ENCODE results near the gene NEGR1. TPM values are rescaled to one million over a fixed set of nuclear protein-coding genes. Genes with fewer than 3 reads are reported as not detected.
A peak's percentile ranks its signal among the peaks of the same experiment; 100 is the strongest.

NEGR1 gene
- total RNA-seq (2014; rRNA removed; shearing (Covaris generic); ENCODE audit: low replicate concordance), result 0.23 and 0.62 TPM in 2 replicates

DNA sequence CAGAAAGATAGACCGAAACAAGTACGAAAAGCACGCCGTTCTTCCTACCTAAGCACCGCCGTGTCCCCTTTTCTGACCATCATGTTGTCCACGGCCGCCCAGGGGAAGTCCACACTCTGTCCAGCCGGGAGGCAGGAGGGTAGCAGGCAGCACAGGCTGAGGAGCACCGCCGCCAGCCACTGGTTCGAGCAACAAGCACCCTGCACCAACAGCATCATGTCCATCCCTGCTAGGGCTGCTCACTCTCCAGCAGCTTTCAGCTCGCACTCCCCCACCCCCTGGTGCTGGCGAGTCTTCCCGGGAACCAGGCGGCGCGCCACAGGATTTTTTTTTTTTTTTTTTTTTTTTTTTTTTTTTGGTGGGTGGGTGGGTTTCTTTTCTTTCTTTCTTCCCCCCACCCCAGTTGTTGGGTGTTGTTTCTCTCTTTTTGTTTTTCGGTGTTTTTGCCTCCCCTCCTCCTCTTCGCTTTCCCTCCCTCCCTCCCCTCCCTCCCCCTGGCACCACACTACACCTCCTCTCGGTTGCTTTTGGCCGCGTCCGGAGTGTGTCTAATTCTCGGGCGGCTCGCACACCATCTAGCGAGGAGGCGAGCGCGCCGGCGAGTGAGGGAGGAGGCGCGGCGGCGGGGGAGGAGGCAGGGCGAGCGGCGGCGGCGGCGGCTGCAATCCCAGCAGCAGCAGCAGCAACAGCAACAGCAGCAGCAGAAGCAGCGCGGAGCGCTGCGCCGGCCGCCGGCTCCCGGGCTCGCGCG, at the start of gene NEGR1:
NEGR1 (minus strand) TSS at position 269 of the 751 bp plus-strand sequence.
- Histone ChIP-seq H3K27me3 (no peaks in the 10 kb centered on the region), H3K9me3 (no peaks in the 10 kb centered on the region), H3K4me3 (peak within 1 kb of the TSS; percentile 61), H3K36me3 (no peaks in the 10 kb centered on the region)
- DNase-seq, result peak; percentile 95

DNA sequence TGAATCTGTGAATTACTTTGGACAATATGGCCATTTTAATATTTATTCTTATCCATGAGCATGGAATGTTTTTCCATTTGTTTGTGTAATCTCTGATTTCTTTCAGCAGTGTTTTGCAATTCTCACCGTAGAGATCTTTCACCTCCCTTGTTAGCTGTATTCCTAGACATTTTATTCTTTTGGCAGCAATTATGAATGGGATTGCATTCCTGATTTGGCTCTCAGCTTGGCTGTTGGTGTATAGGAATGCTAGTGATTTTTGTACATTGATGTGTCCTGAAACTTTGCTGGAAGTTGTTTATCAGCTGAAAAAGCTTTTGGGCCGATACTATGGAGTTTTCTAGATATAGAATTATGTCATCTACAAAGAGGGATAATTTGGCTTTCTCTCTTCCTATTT, 44.2 kb upstream of the NEGR1 start:
- no peaks in the 10 kb centered on the region for H3K27me3 ChIP-seq
- no peaks in the 10 kb centered on the region for H3K9me3 ChIP-seq
- no peak overlapping the region for H3K4me3 ChIP-seq
- DNase-seq, result no peak
- no peaks in the 10 kb centered on the region for H3K36me3 ChIP-seq

DNA sequence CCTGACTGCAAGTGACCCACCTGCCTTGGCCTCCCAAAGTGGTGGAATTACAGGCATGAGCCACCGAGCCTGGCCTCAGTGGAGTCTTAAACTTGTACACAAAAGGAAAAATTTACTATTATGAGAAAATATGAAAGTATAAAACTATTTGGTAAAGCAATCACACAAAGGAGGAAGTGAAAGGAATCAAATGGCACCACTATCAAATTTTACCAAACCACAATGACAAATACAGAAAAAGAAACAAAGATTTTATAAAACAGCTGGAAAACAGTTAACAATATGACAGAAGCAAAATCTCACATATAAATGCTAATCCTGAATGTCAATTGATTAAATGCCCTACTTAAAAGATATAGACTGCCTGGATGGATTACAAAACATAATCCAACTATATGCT, 42.1 kb upstream of the NEGR1 start:
- no peak for DNase-seq
- no peak overlapping the region for H3K4me3 ChIP-seq
- no peaks in the 10 kb centered on the region for H3K36me3 ChIP-seq
- H3K27me3 ChIP-seq, result no peaks in the 10 kb centered on the region
- no peaks in the 10 kb centered on the region for H3K9me3 ChIP-seq

GRCh38 chr1:72322910-72323309, 40.6 kb upstream of the NEGR1 start:
- DNase-seq, result no peak
- no peak overlapping the region for H3K4me3 ChIP-seq
- H3K36me3 ChIP-seq, result no peaks in the 10 kb centered on the region
- H3K9me3 ChIP-seq, result no peaks in the 10 kb centered on the region
- H3K27me3 ChIP-seq, result no peaks in the 10 kb centered on the region

DNA sequence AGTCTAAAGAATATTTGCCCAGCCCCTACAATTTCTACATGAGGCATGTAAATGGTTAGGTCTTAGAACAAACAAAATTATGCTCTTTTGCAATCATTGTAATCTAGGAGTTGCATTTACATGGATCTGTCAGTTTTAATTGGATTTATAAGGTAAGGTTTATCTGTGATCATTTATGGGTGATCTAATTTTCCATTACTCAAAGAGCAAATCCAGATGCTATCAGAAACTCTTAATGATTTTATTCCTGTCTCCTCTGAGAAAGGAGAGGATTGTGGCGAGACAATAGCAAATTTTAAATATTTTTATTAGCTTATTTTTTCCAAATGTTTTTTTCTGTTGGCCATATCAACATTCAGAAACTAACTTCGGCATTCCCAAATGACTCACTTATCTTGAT, 14.2 kb upstream of the NEGR1 start:
- no peak for DNase-seq
- no peaks in the 10 kb centered on the region; the same call in 1 of the 2 replicates for H3K9me3 ChIP-seq
- H3K36me3 ChIP-seq, result no peaks in the 10 kb centered on the region
- H3K27me3 ChIP-seq, result no peaks in the 10 kb centered on the region
- no peak overlapping the region for H3K4me3 ChIP-seq

- H3K36me3 ChIP-seq, result no peaks in the 10 kb centered on the region
- H3K4me3 ChIP-seq, result no peak overlapping the region
- H3K27me3 ChIP-seq, result no peaks in the 10 kb centered on the region
- no peaks in the 10 kb centered on the region; the same call in 1 of the 2 replicates for H3K9me3 ChIP-seq
- no peak for DNase-seq
Measured at GRCh38 chr1:72288886-72289285, 6.5 kb upstream of the NEGR1 start.

GRCh38 chr1:72286401-72286800, 4.1 kb upstream of the NEGR1 start:
- Histone ChIP-seq H3K36me3 (no peaks in the 10 kb centered on the region), H3K4me3 (no peak overlapping the region), H3K9me3 (no peaks in the 10 kb centered on the region), H3K27me3 (no peaks in the 10 kb centered on the region)
- no peak for DNase-seq

- peak; percentile 79 for DNase-seq
- Histone ChIP-seq H3K27me3 (no peaks in the 10 kb centered on the region), H3K36me3 (no peaks in the 10 kb centered on the region), H3K9me3 (no peaks in the 10 kb centered on the region), H3K4me3 (peak overlapping the region; percentile 61)
Measured at GRCh38 chr1:72285074-72285425, 2.7 kb upstream of the NEGR1 start.

DNA sequence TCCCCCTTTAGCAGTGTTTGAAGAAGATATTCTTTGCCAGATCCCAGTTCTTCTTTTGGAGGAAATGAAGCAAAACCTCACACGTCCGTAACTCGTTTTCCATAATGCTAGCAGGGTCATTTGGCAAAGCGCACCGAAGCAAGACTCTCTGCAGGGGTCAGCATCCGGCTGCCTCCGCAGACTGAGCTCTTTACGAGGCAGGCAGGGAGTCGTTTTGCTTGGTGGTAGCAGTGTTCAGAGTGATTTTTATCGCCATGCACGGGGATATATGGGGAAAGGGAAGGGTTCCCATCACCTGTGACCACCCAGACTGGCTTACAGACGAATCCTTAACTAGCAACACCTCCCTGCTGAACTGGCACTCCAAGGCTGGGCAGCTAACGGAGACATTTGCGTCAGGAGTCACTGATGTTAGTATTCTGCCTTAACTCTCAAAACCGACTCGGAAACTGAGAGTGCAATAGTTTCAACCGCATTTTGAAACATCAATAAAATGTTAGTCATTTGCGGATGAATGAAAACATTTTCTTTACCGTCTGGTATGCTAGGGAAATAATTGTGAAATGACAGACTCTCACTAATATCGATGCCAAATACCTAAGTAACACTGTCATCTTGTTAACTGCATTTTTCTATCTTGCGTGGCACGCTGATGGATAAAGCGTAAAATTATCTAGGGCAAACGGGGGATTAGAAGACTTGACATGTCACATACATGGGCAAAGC, 2.2 kb upstream of the NEGR1 start:
- Histone ChIP-seq H3K36me3 (no peaks in the 10 kb centered on the region), H3K27me3 (no peaks in the 10 kb centered on the region), H3K9me3 (no peaks in the 10 kb centered on the region), H3K4me3 (peak overlapping the region; percentile 61)
- peak; percentile 72 for DNase-seq

DNA sequence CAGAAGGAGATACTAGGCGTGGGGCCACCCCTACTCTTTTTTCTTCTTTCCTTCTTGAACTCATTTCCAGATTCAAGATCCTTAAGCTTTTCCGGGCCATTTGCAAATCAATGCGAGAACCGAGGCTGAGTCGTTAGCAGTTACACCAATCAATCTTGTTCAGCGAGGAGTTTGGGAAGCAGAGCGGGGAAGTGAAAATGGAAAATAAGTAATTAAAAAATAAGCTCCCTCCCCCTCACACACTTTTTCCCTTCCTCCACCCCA, 1.7 kb upstream of the NEGR1 start:
- Histone ChIP-seq H3K4me3 (peak overlapping the region; percentile 61), H3K9me3 (no peaks in the 10 kb centered on the region), H3K36me3 (no peaks in the 10 kb centered on the region), H3K27me3 (no peaks in the 10 kb centered on the region)
- no peak for DNase-seq

DNA sequence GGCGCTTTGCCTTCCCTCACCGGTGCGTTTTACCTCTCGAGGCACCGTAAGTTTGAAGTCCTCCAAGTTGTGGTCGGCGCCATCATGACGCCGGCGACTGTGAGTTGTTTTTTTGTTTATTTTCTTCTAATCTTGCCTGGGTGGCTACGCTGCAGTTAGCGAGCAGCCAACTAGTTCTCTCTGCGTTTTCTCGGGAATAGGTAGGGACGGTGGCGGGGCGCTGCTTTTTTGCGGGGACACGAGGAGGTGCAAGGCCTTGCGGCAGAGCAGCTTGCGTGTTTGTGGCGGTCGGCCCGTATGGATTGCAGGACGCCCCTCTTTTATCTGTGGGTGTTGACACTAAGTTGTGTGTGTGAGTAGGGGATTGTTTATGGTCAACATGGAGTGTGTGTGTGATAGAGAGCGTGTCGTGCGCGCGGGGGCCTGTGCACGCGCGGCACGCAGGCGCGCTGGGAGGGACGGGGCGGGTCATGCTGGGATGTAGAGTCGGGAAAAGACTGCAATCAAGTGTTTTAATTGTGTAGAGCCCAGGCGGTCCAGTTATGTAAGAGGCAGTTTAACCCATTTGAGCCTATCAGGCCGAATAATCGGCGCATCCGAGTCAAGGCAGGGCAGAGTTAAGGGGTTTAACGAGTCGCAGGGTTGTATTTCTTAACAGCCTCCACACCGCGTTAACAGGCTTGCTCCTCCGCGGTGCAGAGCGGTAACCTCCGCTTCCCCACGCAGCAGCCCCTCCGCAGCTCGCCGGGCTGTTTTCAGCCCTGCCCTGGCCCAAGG, 1.2 kb upstream of the NEGR1 start:
- peak; percentile 67 for DNase-seq
- H3K27me3 ChIP-seq, result no peaks in the 10 kb centered on the region
- no peaks in the 10 kb centered on the region for H3K9me3 ChIP-seq
- H3K36me3 ChIP-seq, result no peaks in the 10 kb centered on the region
- peak overlapping the region; percentile 61 for H3K4me3 ChIP-seq

DNA sequence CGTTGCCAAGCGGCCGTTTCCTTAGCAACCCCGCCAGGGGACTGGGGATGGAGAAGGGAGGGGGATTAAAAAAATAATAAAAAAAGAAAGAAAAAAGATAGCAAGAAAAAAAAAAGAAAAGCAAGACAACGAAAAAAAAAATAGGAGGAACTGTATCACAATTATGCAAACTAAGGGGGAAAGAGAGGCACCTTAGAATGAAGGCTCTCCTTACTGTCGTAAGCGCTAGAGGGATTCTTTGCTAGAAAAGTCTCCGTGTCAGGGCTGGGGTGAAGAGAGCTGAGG, 625 bp upstream of the NEGR1 start:
- H3K36me3 ChIP-seq, result no peaks in the 10 kb centered on the region
- H3K27me3 ChIP-seq, result no peaks in the 10 kb centered on the region
- H3K4me3 ChIP-seq, result peak overlapping the region; percentile 61
- no peak for DNase-seq
- no peaks in the 10 kb centered on the region for H3K9me3 ChIP-seq

GRCh38 chr1:72281637-72282270, 585 bp downstream of the NEGR1 start:
- peak overlapping the region; percentile 61 for H3K4me3 ChIP-seq
- no peaks in the 10 kb centered on the region for H3K36me3 ChIP-seq
- DNase-seq, result peak; percentile 8
- no peaks in the 10 kb centered on the region for H3K9me3 ChIP-seq
- H3K27me3 ChIP-seq, result no peaks in the 10 kb centered on the region

DNA sequence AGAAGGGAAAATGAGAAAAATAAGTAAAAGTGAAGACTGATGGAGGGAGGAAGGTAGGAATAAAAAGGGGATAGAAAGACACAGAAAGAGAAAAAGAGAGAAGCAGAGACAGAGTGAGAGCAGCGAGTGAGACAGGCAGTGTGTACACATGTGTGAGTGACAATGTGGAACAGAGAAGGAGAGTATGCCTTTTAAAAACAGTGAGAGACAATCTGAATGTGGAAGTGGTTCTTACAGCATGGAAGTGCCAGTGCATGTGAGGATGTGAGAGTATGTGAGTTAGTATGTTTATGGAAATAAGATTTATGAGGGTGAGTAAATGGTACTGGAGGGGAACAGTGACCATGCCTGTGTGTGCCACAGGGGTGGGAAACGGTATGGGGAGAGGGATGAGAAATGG, 1.2 kb downstream of the NEGR1 start:
- H3K4me3 ChIP-seq, result peak overlapping the region; percentile 61
- no peaks in the 10 kb centered on the region for H3K27me3 ChIP-seq
- H3K36me3 ChIP-seq, result no peaks in the 10 kb centered on the region
- no peaks in the 10 kb centered on the region for H3K9me3 ChIP-seq
- no peak for DNase-seq

GRCh38 chr1:72280711-72281110, 1.6 kb downstream of the NEGR1 start:
- Histone ChIP-seq H3K27me3 (no peaks in the 10 kb centered on the region), H3K4me3 (peak overlapping the region; percentile 61; the same call in 1 of the 2 replicates), H3K9me3 (no peaks in the 10 kb centered on the region), H3K36me3 (no peaks in the 10 kb centered on the region)
- DNase-seq, result no peak

DNA sequence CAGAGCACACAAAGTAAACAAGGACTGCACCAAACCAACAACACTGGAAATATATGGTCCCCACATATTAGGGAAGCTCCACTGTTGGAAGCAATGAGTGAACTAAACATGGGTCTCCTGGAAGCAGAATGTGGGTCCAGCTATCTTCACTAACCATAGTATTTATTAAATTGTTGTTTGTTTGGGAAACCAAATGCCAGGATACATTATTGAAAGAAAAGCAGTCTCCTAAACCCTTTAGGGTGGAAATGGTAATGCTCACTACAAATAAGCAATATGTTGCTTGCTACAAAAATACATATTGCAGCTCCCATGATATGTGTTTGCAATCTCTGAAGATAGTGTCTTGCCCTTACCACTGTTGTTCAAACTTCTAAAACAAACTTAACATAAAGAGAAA, 2.2 kb downstream of the NEGR1 start:
- H3K4me3 ChIP-seq, result no peak overlapping the region

DNA sequence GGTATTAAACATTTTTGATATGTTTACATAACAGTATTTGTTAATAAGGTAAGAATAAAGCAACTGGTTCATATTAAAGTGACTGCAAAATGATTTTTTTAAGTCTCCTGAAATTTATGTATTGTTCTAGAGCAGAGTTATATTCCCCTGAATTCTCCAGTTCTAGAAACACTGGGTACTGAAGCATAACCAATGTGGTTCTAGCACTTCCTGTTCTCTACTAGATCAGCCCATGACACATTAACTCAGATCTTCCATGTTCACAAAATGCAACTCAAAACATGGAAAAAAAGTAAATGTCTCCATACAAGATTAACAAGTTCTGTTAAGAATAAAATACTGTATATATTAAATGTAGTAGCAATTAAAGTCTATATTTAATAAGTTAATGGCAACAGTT, 3.9 kb downstream of the NEGR1 start:
- H3K4me3 ChIP-seq, result no peak overlapping the region
- no peak for DNase-seq
- no peaks in the 10 kb centered on the region for H3K27me3 ChIP-seq
- no peaks in the 10 kb centered on the region for H3K9me3 ChIP-seq
- H3K36me3 ChIP-seq, result no peaks in the 10 kb centered on the region

More for the DNA sequence above, 2.2 kb downstream of the NEGR1 start:
- H3K9me3 ChIP-seq, result no peaks in the 10 kb centered on the region
- H3K36me3 ChIP-seq, result no peaks in the 10 kb centered on the region
- no peaks in the 10 kb centered on the region for H3K27me3 ChIP-seq
- no peak for DNase-seq
